ENCODE results near the gene CRYBA1. TPM values are rescaled to one million over a fixed set of nuclear protein-coding genes. Genes with fewer than 3 reads are reported as not detected.
"Not testable (repeated sequence)": the region's sequence is repeated elsewhere in the genome, so short reads cannot be mapped to it uniquely, and the experiment has no call there.

CRYBA1 gene
- not detected for total RNA-seq

GRCh38 chr17:29246628-29247027 is at the start of gene CRYBA1:
Gene CRYBA1 (plus strand): TSS chr17:29246859. CDS start chr17:29246864, 5 bp downstream.
- Histone ChIP-seq H3K4me1 (ENCODE audit: insufficient read depth, low read length) (peaks cover 14% of the 10 kb centered on the region), H3K4me3 (ENCODE audit: low read length) (no peak within 1 kb of the TSS), H3K9me3 (ENCODE audit: low read depth, low read length) (no peaks in the 10 kb centered on the region), H3K27me3 (ENCODE audit: insufficient read depth, low read length) (no peaks in the 10 kb centered on the region)

GRCh38 chr17:29197516-29198272 is 49.0 kb upstream of the CRYBA1 start:
- Histone ChIP-seq H3K9me3 (ENCODE audit: low read depth, low read length) (no peaks in the 10 kb centered on the region), H3K4me1 (ENCODE audit: insufficient read depth, low read length) (peaks cover 48% of the 10 kb centered on the region), H3K27me3 (ENCODE audit: insufficient read depth, low read length) (no peaks in the 10 kb centered on the region), H3K4me3 (ENCODE audit: low read length) (no peak overlapping the region)

- not testable (repeated sequence) for H3K4me3 ChIP-seq (ENCODE audit: low read length); H3K9me3 ChIP-seq (ENCODE audit: low read depth, low read length); H3K27me3 ChIP-seq (ENCODE audit: insufficient read depth, low read length)
- peaks cover 11% of the 10 kb centered on the region for H3K4me1 ChIP-seq (ENCODE audit: insufficient read depth, low read length)
Measured at GRCh38 chr17:29204068-29204804, 42.4 kb upstream of the CRYBA1 start.

- Histone ChIP-seq H3K4me3 (ENCODE audit: low read length) (no peak overlapping the region), H3K9me3 (ENCODE audit: low read depth, low read length) (no peaks in the 10 kb centered on the region), H3K27me3 (ENCODE audit: insufficient read depth, low read length) (peaks cover 2% of the 10 kb centered on the region), H3K4me1 (ENCODE audit: insufficient read depth, low read length) (peaks cover 4% of the 10 kb centered on the region)
Measured at GRCh38 chr17:29205047-29205446, 41.6 kb upstream of the CRYBA1 start.

- Histone ChIP-seq H3K9me3 (ENCODE audit: low read depth, low read length) (no peaks in the 10 kb centered on the region), H3K4me1 (ENCODE audit: insufficient read depth, low read length) (peaks cover 2% of the 10 kb centered on the region), H3K27me3 (ENCODE audit: insufficient read depth, low read length) (peaks cover 2% of the 10 kb centered on the region), H3K4me3 (ENCODE audit: low read length) (no peak overlapping the region)
Measured at GRCh38 chr17:29207975-29208374, 38.7 kb upstream of the CRYBA1 start.

GRCh38 chr17:29209073-29209472 is 37.6 kb upstream of the CRYBA1 start:
- Histone ChIP-seq H3K4me1 (ENCODE audit: insufficient read depth, low read length) (peaks cover 13% of the 10 kb centered on the region), H3K4me3 (ENCODE audit: low read length) (no peak overlapping the region), H3K27me3 (ENCODE audit: insufficient read depth, low read length) (peaks cover 2% of the 10 kb centered on the region), H3K9me3 (ENCODE audit: low read depth, low read length) (no peaks in the 10 kb centered on the region)

GRCh38 chr17:29210879-29211278 is 35.8 kb upstream of the CRYBA1 start:
- H3K4me3 ChIP-seq (ENCODE audit: low read length): no peak overlapping the region
- H3K27me3 ChIP-seq (ENCODE audit: insufficient read depth, low read length): no peaks in the 10 kb centered on the region
- H3K9me3 ChIP-seq (ENCODE audit: low read depth, low read length): no peaks in the 10 kb centered on the region
- H3K4me1 ChIP-seq (ENCODE audit: insufficient read depth, low read length): peaks cover 22% of the 10 kb centered on the region

GRCh38 chr17:29212094-29212631 is 34.5 kb upstream of the CRYBA1 start:
- H3K9me3 ChIP-seq (ENCODE audit: low read depth, low read length): no peaks in the 10 kb centered on the region
- H3K27me3 ChIP-seq (ENCODE audit: insufficient read depth, low read length): no peaks in the 10 kb centered on the region
- H3K4me3 ChIP-seq (ENCODE audit: low read length): no peak overlapping the region
- peaks cover 22% of the 10 kb centered on the region for H3K4me1 ChIP-seq (ENCODE audit: insufficient read depth, low read length)

- H3K27me3 ChIP-seq (ENCODE audit: insufficient read depth, low read length): no peaks in the 10 kb centered on the region
- no peaks in the 10 kb centered on the region for H3K9me3 ChIP-seq (ENCODE audit: low read depth, low read length)
- no peak overlapping the region for H3K4me3 ChIP-seq (ENCODE audit: low read length)
- peaks cover 22% of the 10 kb centered on the region for H3K4me1 ChIP-seq (ENCODE audit: insufficient read depth, low read length)
Measured at GRCh38 chr17:29212681-29213121, 34.0 kb upstream of the CRYBA1 start.

GRCh38 chr17:29214215-29215146 is 32.2 kb upstream of the CRYBA1 start:
- H3K4me3 ChIP-seq (ENCODE audit: low read length): no peak overlapping the region
- no peaks in the 10 kb centered on the region for H3K27me3 ChIP-seq (ENCODE audit: insufficient read depth, low read length)
- H3K4me1 ChIP-seq (ENCODE audit: insufficient read depth, low read length): peaks cover 26% of the 10 kb centered on the region
- no peaks in the 10 kb centered on the region for H3K9me3 ChIP-seq (ENCODE audit: low read depth, low read length)

- H3K27me3 ChIP-seq (ENCODE audit: insufficient read depth, low read length): no peaks in the 10 kb centered on the region
- H3K9me3 ChIP-seq (ENCODE audit: low read depth, low read length): no peaks in the 10 kb centered on the region
- no peak overlapping the region for H3K4me3 ChIP-seq (ENCODE audit: low read length)
- H3K4me1 ChIP-seq (ENCODE audit: insufficient read depth, low read length): peaks cover 29% of the 10 kb centered on the region
Measured at GRCh38 chr17:29215174-29215573, 31.5 kb upstream of the CRYBA1 start.

- H3K4me3 ChIP-seq (ENCODE audit: low read length): no peak overlapping the region
- H3K4me1 ChIP-seq (ENCODE audit: insufficient read depth, low read length): peaks cover 29% of the 10 kb centered on the region
- H3K27me3 ChIP-seq (ENCODE audit: insufficient read depth, low read length): no peaks in the 10 kb centered on the region
- no peaks in the 10 kb centered on the region for H3K9me3 ChIP-seq (ENCODE audit: low read depth, low read length)
Measured at GRCh38 chr17:29215717-29216116, 30.9 kb upstream of the CRYBA1 start.

GRCh38 chr17:29216181-29216580 is 30.5 kb upstream of the CRYBA1 start:
- Histone ChIP-seq H3K4me3 (ENCODE audit: low read length) (no peak overlapping the region), H3K27me3 (ENCODE audit: insufficient read depth, low read length) (no peaks in the 10 kb centered on the region), H3K9me3 (ENCODE audit: low read depth, low read length) (no peaks in the 10 kb centered on the region), H3K4me1 (ENCODE audit: insufficient read depth, low read length) (peaks cover 29% of the 10 kb centered on the region)

GRCh38 chr17:29216856-29217255 is 29.8 kb upstream of the CRYBA1 start:
- Histone ChIP-seq H3K9me3 (ENCODE audit: low read depth, low read length) (no peaks in the 10 kb centered on the region), H3K4me1 (ENCODE audit: insufficient read depth, low read length) (peaks cover 29% of the 10 kb centered on the region), H3K27me3 (ENCODE audit: insufficient read depth, low read length) (no peaks in the 10 kb centered on the region), H3K4me3 (ENCODE audit: low read length) (no peak overlapping the region)

Measured in mononuclear cell (primary cell).